NCI-H524 treated with DMSO at 0.1 percent for 48 hours (cell line): ENCODE data around the gene LTBP4.
"Not testable (repeated sequence)": the region's sequence is repeated elsewhere in the genome, so short reads cannot be mapped to it uniquely, and the experiment has no call there.

Source experiments
- DNase-seq: peaks from one replicate; lab custom pipeline; 2025; lab: John Stamatoyannopoulos, UW

The LTBP4 gene, protein sequence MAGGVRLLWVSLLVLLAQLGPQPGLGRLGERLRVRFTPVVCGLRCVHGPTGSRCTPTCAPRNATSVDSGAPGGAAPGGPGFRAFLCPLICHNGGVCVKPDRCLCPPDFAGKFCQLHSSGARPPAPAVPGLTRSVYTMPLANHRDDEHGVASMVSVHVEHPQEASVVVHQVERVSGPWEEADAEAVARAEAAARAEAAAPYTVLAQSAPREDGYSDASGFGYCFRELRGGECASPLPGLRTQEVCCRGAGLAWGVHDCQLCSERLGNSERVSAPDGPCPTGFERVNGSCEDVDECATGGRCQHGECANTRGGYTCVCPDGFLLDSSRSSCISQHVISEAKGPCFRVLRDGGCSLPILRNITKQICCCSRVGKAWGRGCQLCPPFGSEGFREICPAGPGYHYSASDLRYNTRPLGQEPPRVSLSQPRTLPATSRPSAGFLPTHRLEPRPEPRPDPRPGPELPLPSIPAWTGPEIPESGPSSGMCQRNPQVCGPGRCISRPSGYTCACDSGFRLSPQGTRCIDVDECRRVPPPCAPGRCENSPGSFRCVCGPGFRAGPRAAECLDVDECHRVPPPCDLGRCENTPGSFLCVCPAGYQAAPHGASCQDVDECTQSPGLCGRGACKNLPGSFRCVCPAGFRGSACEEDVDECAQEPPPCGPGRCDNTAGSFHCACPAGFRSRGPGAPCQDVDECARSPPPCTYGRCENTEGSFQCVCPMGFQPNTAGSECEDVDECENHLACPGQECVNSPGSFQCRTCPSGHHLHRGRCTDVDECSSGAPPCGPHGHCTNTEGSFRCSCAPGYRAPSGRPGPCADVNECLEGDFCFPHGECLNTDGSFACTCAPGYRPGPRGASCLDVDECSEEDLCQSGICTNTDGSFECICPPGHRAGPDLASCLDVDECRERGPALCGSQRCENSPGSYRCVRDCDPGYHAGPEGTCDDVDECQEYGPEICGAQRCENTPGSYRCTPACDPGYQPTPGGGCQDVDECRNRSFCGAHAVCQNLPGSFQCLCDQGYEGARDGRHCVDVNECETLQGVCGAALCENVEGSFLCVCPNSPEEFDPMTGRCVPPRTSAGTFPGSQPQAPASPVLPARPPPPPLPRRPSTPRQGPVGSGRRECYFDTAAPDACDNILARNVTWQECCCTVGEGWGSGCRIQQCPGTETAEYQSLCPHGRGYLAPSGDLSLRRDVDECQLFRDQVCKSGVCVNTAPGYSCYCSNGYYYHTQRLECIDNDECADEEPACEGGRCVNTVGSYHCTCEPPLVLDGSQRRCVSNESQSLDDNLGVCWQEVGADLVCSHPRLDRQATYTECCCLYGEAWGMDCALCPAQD (N-terminal part only)

GRCh38 chr19:40601134-40601974 is at the start of gene LTBP4:
LTBP4 (plus strand) TSS chr19:40601369; CDS start chr19:40601388, 19 bp downstream.
- no peak for DNase-seq

- no peak for DNase-seq
Measured at GRCh38 chr19:40552848-40553247, 48.3 kb upstream of the LTBP4 start.

DNA sequence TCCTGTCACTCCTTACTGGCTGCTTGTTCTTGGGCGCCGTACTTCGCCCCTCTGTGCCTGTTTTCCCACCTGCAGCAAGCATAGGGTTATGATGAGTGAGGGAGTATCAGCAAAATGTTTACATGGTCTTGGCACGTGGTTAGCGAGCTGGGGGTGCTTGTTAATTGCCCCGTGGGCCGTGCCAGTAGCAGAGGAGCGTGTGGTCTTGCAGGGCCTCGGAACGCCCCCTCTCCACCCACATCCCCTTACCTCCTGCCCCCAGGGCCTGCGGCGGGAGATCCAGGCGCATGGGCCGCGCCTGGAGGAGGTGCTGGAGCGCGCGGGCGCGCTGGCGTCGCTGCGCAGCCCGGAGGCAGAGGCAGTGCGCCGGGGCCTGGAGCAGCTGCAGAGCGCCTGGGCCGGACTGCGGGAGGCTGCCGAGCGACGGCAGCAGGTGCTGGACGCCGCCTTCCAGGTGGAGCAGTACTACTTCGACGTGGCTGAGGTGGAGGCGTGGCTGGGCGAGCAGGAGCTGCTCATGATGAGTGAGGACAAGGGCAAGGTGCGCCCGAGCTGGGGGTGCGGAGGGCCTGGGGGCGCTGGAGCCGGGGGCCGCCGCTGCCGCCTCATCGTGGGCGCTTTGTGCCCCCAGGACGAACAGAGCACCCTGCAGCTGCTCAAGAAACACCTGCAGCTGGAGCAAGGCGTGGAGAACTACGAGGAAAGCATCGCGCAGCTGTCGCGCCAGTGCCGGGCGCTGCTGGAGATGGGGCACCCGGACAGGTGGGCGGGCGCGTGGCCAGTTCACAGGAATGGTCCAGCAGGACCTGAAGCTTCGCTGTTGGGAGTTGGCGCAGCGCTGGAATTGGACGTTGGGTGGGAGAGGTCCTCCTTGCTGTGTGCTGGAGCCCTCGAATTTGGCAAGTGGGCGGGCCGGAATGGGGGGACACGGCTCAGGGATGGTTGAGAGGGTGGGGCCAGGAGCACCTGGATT is 47.0 kb upstream of the LTBP4 start:
- DNase-seq: no peak

- no peak for DNase-seq
Measured at GRCh38 chr19:40555978-40556689, 45.0 kb upstream of the LTBP4 start.

DNA sequence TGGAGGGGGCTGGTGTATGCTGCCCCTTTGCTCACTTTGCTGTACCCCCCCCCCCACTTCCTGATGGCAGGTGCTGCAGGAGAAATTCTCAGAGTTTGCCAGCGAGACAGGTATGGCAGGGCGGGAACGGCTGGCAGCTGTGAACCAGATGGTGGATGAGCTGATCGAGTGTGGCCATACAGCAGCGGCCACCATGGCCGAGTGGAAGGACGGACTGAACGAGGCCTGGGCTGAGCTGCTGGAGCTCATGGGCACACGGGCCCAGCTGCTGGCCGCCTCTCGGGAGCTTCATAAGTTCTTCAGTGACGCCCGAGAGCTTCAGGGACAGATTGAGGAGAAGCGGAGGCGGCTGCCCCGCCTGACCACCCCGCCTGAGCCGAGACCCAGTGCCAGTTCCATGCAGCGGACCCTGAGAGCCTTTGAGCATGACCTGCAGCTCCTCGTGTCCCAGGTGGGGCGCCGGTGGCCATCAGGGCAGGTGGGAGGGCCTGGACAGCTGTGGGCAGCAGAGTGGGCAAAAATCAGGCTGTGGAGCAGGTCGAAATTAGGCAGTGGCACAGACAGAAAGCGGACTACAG is 44.1 kb upstream of the LTBP4 start:
- no peak for DNase-seq

GRCh38 chr19:40559394-40559793 is 41.8 kb upstream of the LTBP4 start:
- DNase-seq: no peak

DNA sequence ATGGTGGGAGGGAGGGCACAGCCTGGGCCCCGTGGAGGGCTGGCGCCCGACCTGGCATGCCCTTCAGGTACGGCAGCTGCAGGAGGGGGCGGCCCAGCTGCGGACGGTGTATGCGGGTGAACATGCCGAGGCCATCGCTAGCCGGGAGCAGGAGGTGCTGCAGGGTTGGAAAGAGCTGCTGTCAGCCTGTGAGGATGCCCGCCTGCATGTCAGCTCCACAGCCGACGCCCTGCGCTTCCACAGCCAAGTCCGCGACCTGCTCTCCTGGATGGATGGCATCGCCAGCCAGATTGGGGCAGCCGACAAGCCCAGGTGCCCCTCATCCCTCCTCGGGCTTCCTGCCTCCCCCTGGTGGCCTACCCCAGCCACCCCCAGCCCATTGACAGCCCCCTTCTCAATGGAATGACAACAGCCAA is 41.1 kb upstream of the LTBP4 start:
- DNase-seq: peak; percentile 29

GRCh38 chr19:40561947-40562346 is 39.2 kb upstream of the LTBP4 start:
- DNase-seq: no peak

DNA sequence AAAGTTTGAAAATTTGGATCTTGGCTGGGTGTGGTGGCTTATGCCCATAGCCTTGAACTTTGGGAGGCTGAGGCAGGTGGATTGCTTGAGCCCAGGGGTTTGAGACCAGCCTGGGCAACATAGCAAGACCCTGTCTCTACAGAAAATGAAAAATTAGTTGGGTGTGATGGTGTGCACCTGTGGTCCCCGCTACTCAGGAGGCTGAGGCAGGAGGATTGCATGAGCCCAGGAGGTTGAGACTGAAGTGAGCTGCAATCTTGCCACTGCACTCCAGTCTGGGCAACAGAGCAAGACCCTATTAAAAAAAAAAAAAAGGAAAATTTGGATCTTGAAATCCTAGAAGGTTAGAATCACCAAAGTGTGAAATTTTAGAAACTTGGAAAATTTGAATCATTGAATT is 36.6 kb upstream of the LTBP4 start:
- not testable (repeated sequence) for DNase-seq

GRCh38 chr19:40565355-40565754 is 35.8 kb upstream of the LTBP4 start:
- no peak for DNase-seq

- no peak for DNase-seq
Measured at GRCh38 chr19:40565910-40566495, 35.2 kb upstream of the LTBP4 start.

GRCh38 chr19:40567040-40567749 is 34.0 kb upstream of the LTBP4 start:
- no peak for DNase-seq

- DNase-seq: no peak
Measured at GRCh38 chr19:40567750-40568494, 33.2 kb upstream of the LTBP4 start.

DNA sequence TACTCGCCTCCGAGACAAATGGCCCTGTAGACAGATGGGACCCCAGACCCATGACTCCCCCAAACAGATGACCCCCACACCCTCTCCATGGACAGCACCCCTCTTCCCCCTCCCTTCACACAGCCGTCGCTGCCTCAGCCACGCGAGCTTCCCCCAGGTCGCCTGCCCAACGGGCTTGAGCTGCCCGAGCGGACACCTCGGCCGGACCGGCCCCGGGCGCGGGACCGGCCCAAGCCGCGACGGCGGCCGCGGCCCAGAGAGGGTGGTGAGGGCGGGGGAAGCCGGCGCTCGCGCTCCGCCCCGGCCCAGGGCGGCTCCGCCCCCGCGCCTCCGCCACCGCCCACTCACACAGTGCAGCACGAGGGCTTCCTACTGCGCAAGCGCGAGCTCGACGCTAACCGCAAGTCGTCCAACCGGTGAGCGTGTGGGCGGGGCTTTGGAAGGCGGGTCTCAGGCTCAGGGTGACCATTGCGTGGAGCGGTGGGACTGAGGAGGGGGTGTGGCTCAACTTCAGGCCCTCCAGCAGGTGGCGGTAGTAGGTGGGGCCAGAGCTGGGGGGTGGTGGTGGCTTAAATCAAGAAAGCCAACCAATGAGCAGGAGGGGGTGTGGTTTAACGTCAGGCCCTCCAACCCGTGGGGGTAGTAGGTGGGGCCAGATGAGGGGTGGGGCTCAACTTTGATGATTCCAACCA is 30.7 kb upstream of the LTBP4 start:
- peak; percentile 94 for DNase-seq

DNA sequence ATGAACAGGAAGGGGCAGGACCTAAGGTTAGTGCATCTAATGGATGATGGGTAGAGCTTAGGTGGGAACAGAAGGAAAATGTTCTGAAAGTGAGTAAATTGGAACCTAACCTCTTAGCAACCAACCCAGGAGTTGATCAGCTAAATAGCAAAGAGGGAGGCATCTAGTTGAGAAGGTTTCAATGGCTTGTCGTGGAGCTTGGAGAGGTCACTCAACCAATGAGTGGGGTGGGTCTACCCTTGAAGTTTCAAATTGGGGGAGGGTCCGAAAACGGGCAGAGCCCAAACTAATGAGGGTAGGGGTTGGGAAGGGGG is 30.2 kb upstream of the LTBP4 start:
- DNase-seq: no peak

- DNase-seq: no peak
Measured at GRCh38 chr19:40571831-40572495, 29.2 kb upstream of the LTBP4 start.
